ENCODE data around the gene DMXL1.

Gene DMXL1

GRCh38 chr5:119070828-119071560, at the start of gene DMXL1:
Gene DMXL1 (plus strand): TSS chr5:119071087. CDS start chr5:119071570, 483 bp downstream.
- peak; percentile 94 to 97 for DNase-seq (ENCODE audit: extremely low read depth in 1 of 2, low read depth in 1 of 2)

GRCh38 chr5:119021149-119021732, 49.6 kb upstream of the DMXL1 start:
- DNase-seq (ENCODE audit: extremely low read depth in 1 of 2, low read depth in 1 of 2), result no peak

DNA sequence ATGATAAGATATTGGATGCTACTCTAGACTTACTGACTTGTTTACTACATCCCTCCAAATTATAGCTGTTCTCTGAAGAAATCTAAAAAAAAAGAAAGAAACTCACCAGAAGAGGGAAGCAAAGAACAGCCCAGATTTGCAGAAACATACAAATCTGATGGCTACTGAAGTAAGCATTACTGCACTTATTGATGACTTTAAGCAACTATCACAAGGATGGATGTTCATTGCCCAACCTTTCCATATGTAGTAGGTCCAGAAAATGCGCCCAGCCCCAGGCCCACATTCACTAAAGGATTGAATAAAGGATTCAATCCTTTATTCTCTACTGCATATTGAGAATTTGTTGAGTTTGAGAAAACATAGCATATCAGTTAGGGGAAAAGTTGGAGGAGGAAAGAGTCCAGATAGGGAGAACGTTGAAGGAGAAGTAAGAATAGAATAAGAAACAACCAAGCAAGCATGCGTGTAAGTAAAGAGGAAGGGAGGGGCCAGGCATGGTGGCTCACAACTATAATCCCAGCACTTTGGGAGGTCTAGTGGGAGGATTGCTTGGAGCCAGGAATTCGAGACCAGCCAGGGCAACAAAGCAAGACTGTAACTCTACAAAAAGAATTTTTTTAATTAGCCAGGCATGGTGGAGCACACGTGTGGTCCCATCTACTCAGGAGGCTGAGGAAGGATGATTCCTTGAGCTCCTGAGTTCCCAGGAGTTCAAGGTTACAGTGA, 48.7 kb upstream of the DMXL1 start:
- no peak for DNase-seq (ENCODE audit: extremely low read depth in 1 of 2, low read depth in 1 of 2)

- no peak for DNase-seq (ENCODE audit: extremely low read depth in 1 of 2, low read depth in 1 of 2)
These were observed 48.1 kb upstream of the DMXL1 start for GRCh38 chr5:119022773-119023172.

GRCh38 chr5:119028575-119028974, 42.3 kb upstream of the DMXL1 start:
- no peak for DNase-seq (ENCODE audit: extremely low read depth in 1 of 2, low read depth in 1 of 2)

DNA sequence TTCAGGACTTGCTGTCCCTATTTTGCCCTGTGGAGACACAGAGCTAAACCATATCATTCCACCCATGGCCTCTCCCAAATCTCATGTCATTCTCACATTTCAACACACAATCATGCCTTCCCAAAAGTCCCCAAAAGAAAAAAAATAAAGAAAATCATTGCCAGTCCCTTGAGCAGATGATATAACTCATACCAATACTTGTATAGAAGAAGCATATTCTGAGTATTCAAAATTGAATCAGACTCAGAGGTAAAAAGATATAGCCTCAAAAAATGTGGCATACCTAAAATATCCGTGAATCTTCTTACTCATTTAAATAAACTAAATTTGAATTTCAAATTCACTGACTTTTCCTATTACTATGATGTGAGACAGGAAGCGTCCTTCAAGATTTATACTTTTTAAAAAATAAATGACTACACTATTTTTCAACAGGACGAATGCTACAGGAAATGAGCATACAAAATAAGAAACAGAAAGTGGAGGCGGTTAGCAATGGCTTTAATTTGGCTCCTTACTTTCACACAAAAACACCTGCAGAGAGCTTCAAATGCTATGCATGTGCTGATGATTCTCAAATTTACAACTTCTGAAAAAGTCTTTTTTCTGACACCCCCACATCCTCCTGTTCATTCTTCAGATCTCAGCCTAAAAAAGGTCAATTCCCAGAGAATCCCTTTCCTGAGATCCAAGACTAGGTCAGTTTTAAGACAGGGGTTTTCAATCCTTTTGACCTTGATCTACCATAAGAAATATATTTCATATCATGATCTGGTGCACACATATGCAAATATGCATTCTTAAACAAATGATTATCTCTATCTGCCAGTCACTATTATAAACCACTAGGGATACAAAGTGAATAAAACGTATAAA, 39.6 kb upstream of the DMXL1 start:
- DNase-seq (ENCODE audit: extremely low read depth in 1 of 2, low read depth in 1 of 2), result no peak

- DNase-seq (ENCODE audit: extremely low read depth in 1 of 2, low read depth in 1 of 2), result no peak
These were observed 39.0 kb upstream of the DMXL1 start for GRCh38 chr5:119031905-119032304.

DNA sequence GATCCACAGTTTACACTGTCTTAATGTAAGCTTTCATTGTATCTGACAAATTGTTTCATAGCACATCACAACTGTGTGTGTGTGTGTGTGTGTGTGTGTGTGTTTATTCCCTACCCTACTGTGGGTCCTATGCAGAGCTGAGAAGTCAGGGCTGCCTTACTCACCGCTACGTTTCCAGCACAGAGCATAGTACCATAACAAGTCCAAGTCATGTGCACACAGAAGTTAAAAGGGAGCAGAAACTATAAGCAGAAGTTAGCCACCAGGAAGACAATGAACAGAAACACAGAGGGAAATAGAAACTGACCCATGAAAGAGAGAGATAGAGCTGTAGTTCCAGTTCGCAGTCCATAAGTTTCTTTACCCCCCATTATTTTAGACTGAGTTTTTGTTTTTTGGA, 38.2 kb upstream of the DMXL1 start:
- no peak for DNase-seq (ENCODE audit: extremely low read depth in 1 of 2, low read depth in 1 of 2)

GRCh38 chr5:119033135-119033534, 37.8 kb upstream of the DMXL1 start:
- DNase-seq (ENCODE audit: extremely low read depth in 1 of 2, low read depth in 1 of 2), result no peak

DNA sequence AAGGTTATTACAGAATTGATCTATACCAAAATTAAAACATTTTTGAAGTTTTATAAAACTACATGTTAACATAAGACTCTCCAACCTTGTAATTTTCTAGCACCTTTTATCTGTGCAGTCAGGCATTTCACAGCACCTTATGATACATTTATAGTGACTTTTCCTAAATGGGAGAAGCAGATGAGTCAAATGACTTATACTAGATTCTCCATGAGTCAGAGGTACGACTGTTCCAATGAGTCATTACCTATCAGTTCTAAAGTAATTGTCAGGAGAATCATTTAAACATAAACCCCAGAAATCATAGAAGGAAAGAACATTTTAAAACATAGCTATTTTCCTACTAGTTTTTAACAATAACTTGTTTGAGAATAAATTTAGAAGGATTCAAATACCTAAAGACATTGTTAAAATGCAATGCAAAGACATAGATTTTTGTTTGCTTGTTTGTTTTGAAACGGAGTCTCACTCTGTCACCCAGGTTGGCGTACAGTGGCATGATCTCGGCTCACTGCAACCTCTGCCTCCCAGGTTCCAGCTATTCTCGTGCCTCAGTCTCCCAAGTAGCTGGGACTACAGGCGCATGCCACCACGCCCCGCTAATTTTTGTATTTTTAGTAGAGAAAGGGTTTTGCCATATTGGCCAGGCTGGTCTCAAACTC, 34.7 kb upstream of the DMXL1 start:
- no peak for DNase-seq (ENCODE audit: extremely low read depth in 1 of 2, low read depth in 1 of 2)

DNA sequence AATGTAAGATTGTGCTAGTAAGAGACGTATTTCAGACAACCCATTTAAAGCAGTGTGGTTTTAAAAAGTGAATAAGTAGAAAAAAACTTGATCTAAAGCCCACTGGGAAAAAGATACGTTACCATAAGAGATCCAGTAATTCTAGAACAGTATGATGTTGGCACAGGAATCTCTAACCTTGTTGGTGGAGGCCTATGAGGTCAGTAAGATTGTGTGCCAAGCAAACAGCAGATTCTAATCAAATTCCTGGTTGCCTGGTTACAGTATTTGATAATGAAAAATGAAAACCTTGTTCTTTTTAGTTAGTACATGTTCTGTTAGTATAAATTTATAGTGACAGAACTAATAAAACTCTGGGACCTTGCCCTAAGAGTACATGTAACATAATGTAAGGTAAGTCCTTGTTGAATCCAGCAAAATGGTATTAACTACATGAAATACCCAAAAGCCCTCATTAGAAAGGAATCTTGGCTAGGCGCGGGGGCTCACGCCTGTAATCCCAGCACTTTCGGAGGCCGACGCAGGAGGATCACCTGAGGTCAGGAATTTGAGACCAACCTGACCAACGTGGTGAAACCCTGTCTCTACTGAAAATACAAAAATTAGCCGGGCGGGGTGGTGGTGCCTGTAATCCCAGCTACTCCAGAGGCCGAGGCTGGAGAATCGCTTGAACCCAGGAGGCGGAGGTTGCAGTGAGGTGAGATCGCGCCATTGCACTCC, 33.2 kb upstream of the DMXL1 start:
- DNase-seq (ENCODE audit: extremely low read depth in 1 of 2, low read depth in 1 of 2), result no peak

DNA sequence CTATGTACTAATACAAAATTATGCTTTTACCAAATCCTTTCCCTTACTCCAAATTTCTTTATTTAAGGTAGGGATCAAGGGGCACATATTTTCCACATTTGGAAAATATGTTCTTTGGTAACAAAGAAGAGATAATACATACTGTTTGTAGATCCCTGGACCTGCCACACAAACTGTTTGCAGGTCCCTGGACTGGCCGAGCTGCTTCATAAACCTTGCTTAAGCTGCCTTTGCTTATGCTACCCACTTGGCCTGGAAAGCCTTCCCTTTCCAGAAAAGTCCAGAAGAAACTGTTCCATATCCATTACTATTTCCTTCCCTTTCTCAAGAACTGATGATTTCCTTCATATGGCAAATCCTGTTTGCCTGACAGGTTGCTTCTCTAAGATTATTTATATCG, 22.6 kb upstream of the DMXL1 start:
- DNase-seq (ENCODE audit: extremely low read depth in 1 of 2, low read depth in 1 of 2), result no peak

GRCh38 chr5:119049824-119050449, 20.9 kb upstream of the DMXL1 start:
- no peak for DNase-seq (ENCODE audit: extremely low read depth in 1 of 2, low read depth in 1 of 2)

DNA sequence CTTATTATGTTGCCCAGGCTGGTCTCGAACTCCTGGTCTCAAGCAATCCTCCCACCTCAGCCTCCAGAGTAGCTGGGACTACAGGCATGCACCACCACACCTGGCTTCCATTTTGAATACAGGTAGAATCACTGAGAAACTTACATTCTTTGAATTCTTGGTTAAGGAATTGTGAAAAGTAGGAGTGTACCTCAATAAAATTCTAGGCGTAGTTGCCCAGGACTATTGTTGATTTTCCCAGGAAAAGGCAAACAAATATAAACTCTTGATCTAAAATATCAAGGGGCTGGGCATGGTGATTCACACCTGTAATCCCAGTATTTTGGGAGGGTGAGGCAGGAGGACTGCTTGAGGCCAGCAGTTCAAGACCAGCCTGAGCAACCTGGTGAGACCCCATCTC, 16.8 kb upstream of the DMXL1 start:
- DNase-seq (ENCODE audit: extremely low read depth in 1 of 2, low read depth in 1 of 2), result no peak

GRCh38 chr5:119055294-119055693, 15.6 kb upstream of the DMXL1 start:
- no peak for DNase-seq (ENCODE audit: extremely low read depth in 1 of 2, low read depth in 1 of 2)

DNA sequence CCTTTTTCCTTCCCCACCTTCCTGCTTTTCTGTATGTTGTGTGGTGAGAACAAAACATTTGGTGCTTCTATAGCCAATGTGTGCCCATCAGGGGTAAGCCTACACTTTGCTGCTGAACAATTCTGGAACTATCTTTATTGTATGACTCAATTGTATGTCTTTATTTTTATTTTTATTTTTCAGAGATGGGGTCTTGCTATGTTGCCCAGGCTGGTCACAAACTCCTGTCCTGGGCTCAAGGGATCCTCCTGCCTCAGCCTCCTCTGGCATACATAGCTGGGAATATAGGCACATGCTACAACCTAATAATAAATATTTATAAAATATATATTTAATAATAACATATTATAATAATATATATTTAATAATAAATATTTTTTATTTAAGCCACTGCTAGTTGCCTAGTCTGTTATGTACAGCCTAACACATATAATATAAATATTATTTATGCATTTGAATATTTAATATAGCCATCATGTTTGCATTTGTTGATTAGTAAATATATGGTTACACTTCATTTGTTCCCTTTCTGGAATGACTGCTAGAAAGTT, 11.8 kb upstream of the DMXL1 start:
- DNase-seq (ENCODE audit: extremely low read depth in 1 of 2, low read depth in 1 of 2), result no peak

DNA sequence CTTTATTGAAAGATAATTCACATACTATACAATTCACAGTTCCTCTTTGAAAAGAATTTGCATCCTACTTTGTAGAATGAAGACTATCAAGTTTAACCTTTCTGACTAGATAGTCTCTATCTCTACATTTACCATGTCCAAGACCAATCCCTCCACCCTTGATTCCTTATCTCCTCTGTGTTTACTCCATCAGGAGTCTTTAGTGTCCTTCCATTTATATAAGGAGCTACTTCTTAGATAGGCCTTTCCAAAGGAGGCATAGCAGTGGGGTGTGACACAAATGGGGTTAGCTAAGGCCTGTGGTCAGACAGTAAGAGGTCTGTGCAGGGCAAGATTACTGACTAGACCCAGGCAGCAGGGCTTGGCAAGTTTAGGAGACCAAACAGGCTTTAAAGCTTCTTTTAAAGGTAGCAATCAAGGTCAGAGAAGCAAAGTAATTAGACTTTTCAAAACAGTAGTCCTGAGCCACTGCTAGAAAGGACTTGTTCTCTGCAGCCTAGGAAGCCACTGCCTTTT, 11.1 kb upstream of the DMXL1 start:
- no peak for DNase-seq (ENCODE audit: extremely low read depth in 1 of 2, low read depth in 1 of 2)

DNA sequence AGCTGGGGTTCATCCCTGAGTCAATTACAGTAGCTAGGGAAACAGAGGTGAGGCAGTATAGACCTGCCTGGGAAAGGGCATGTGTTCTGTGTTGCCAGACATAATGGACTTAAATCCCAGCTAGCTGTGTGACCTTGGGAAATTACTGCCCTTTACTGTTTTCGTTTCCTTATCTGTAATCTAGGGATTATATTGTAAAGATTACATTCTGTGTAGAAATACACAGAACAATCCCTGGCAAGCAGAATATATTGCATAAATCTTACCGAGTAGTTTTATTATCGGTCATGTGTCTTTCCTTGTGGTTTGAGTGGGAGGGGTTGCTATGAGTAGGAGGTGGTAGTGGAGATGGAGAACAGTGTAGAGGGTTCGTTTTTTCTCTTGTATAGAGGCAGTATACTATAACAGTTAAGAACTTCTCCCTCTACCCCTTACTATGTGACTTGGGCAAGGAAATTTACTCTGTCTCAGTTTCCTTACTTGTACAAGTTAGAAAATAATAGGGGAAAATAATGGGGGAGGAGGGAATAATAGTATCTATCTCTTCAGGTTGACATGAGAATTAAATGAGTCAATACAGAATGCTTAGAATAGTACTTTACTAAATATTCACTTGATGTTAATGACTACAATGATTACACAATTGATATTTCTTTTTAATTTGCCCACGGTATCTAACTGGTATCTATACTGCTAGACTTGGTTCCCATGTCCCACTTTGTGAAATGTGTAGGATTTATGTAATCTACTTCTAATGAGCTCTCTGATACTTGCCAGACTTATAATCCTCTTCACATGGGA, 7.1 kb upstream of the DMXL1 start:
- DNase-seq (ENCODE audit: extremely low read depth in 1 of 2, low read depth in 1 of 2), result no peak
